Activated naive CD4-positive, alpha-beta T cell treated with anti-CD3 and anti-CD28 coated beads for 36 hours (primary cell): ENCODE results near the gene KAT2A. TPM values are rescaled to one million over a fixed set of nuclear protein-coding genes. Genes with fewer than 3 reads are reported as not detected.
"Not testable (repeated sequence)": the region's sequence is repeated elsewhere in the genome, so short reads cannot be mapped to it uniquely, and the experiment has no call there.

Experiments used
- CTCF ChIA-PET: fragments of 350-600 bp; sonication (Branson Sonifier 250); formaldehyde crosslinking; loops from one replicate; lab custom pipeline; 2021; ENCODE audit warnings: antibody characterized with exemption; lab: Charles Lee
- DNase-seq: peaks from one replicate; pipeline ENCODE4 v3.0.0-alpha.2; 2020
- H3K27ac Mint-ChIP-seq: one replicate; pipeline ENCODE4 v1.8.0; 2021; ENCODE audit warnings: mild to moderate bottlenecking, mixed read lengths
- H3K27me3 Mint-ChIP-seq: one replicate; pipeline ENCODE4 v1.8.0; 2021; ENCODE audit warnings: low read depth, mixed read lengths
- H3K36me3 Mint-ChIP-seq: one replicate; pipeline ENCODE4 v1.8.0; 2021; ENCODE audit warnings: low read depth, mixed read lengths
- H3K4me1 Mint-ChIP-seq: one replicate; pipeline ENCODE4 v1.8.0; 2021; ENCODE audit warnings: low read depth, mixed read lengths
- H3K4me3 Mint-ChIP-seq: one replicate; pipeline ENCODE4 v1.8.0; 2021; ENCODE audit warnings: mild to moderate bottlenecking, moderate library complexity, mixed read lengths
- H3K9me3 Mint-ChIP-seq: one replicate; pipeline ENCODE4 v1.8.0; 2021; ENCODE audit warnings: mixed read lengths
- intact Hi-C: fragments of 100-400 bp; cut with micrococcal nuclease; formaldehyde crosslinking; loops from one replicate; pipeline ENCODE4 v1.15.1; 2023
- total RNA-seq, 2 experiments: library from RNA; stranded (reverse); gene quantifications; one replicate each; pipeline ENCODE4 v1.2.3, GENCODE V29; 2021

KAT2A gene
- total RNA-seq, 2 experiments from 2014 or later = 57.3 to 59.0 TPM

DNA sequence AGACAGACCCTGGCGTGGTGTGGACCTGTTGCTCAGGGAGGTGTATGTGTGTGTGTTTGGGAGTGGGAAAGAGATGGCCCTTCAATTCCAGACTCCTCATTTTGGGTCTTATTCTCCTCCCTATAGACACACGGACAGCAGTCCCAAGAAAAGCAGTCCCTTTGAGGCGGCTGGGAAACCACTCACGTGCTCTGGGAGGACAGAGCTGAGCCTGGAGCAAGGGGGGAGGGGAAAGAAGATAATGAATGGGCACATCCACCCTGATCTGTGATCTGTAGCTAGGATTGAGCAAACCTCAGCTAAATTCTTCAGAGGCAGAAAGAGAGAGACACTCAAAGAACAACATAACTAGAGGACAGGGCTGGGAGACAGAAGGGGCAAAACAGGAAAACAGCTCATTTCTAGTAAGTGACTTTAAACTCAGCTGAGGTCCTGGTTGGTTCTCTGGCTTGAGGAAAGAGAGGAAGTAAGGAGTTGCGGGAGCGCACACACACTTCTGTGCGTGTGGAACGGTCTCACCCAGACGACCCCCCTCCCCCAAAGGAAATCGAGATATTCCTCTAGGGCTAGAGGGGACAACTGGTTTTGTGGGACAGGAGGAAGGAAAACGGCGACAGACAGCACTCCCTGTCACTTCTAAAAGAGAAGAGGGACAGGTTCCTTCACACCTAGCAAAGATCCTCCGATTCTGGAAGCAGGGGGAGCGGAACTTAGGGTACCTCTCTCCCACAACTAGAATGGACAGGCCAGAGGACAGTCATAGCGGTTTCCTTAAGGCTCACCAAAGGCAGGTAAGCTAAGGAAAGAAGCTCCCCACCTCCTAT lies 33.0 kb upstream of the KAT2A start:
- Mint-ChIP-seq H3K4me1 (peaks cover 39% of the 10 kb centered on the region), H3K36me3 (peaks cover 8% of the 10 kb centered on the region), H3K27ac (peak overlapping the region; percentile 87), H3K9me3 (no peaks in the 10 kb centered on the region), H3K4me3 (peak overlapping the region; percentile 83), H3K27me3 (no peaks in the 10 kb centered on the region)
- CTCF ChIA-PET = interaction anchor here (0.6 to 0.7 kb wide), 2 partner anchors 28 to 32 kb away, joined by 3 to 4 read pairs; no protein-coding TSS in a partner anchor
- intact Hi-C loops = loop anchor here (2.0 kb wide), 2 partner anchors 27 to 41 kb away; partner anchors contain the start of genes DHX58 and KCNH4
- no peak for DNase-seq

DNA sequence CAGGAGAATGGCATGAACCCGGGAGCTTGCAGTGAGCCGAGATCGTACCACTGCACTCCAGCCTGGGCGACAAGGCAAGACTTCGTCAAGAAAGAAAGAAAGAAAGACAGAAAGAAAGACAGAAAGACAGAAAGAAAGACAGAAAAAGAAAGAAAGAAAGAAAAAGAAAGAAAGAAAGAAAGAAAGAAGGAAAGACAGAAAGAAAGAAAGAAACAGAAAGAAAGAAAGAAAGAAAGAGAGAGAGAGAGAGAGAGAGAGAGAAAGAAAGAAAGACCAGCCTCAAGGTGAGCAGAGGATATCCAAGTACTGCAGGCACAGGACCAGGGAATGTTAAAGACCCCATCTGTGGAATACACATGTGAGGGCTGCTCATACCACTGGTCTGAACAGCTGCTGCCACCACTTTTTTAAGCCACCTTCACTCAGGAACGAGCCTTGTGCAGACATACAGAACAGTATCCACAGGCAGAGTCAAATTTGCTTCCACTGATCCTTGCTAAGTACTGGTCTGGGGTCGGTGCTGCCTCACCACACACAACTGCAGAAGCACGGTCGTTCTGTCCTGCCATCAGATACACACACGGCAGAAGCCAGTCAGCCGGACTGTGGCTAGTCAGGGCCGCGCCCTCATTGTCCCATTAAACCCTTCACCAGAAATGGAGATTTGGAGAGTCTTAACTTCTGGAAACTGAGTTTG lies 25.9 kb upstream of the KAT2A start:
- no peak for DNase-seq
- CTCF ChIA-PET = no interaction called here
- no peak overlapping the region for H3K4me3 Mint-ChIP-seq
- H3K27me3 Mint-ChIP-seq = no peaks in the 10 kb centered on the region
- intact Hi-C loops = no loop called here
- peaks cover 28% of the 10 kb centered on the region for H3K4me1 Mint-ChIP-seq
- H3K27ac Mint-ChIP-seq = no peak overlapping the region
- H3K9me3 Mint-ChIP-seq = no peaks in the 10 kb centered on the region
- H3K36me3 Mint-ChIP-seq = peaks cover 4% of the 10 kb centered on the region

DNA sequence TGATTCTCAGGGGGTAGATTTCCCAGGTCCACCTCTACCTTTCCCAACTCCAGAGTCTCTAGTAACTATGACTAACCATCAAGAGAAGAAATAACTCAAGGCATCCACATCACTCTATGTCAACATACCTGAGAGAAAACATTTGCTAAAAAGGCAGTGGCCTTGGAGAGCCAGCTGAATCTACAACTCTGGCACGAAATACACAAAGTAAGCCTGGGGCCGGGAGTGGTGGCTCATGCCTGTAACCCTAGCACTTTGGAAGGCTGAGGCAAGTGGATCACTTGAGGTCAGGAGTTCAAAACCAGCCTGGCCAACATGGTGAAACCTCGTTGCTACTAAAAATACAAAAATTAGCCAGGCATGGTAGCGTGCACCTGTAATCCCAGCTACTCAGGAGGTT lies 22.0 kb upstream of the KAT2A start:
- DNase-seq, H3K27ac Mint-ChIP-seq, H3K36me3 Mint-ChIP-seq, H3K27me3 Mint-ChIP-seq, H3K4me3 Mint-ChIP-seq, H3K9me3 Mint-ChIP-seq, intact Hi-C loops: not testable (repeated sequence)
- CTCF ChIA-PET = interaction anchor here (0.6 to 1.4 kb wide), 2 partner anchors 14 to 25 kb away, joined by 3 read pairs; no protein-coding TSS in a partner anchor
- H3K4me1 Mint-ChIP-seq = peaks cover 34% of the 10 kb centered on the region

DNA sequence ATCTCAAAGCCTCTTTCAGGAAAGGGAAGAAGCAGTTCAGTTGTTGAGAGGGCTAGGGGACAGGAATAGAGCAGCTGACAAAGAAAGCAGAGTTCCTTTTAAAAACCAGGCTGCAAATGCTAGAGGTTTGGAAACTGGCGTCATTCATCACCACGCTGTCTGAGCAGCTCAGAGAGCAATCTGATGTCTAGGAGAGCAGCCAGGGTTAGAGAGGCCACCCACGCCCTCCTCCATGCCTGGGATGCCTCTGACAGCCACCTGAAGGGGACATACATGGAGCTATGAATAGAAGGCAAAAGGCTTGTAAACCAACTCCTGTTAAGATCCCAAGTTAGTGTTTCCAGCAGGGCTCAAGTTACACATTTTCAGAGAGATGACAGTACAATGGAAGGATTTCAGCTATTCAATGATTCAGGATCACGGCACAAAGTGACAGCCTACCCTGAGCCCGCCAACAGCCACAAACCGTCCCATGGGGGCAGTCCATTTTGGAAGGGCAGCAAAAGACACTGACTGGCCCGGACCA lies 21.3 kb upstream of the KAT2A start:
- H3K27me3 Mint-ChIP-seq = no peaks in the 10 kb centered on the region
- H3K27ac Mint-ChIP-seq = no peak overlapping the region
- no peak for DNase-seq
- H3K9me3 Mint-ChIP-seq = no peaks in the 10 kb centered on the region
- no peak overlapping the region for H3K4me3 Mint-ChIP-seq
- peaks cover 36% of the 10 kb centered on the region for H3K4me1 Mint-ChIP-seq
- CTCF ChIA-PET = no interaction called here
- H3K36me3 Mint-ChIP-seq = peaks cover 5% of the 10 kb centered on the region
- intact Hi-C loops = no loop called here

DNA sequence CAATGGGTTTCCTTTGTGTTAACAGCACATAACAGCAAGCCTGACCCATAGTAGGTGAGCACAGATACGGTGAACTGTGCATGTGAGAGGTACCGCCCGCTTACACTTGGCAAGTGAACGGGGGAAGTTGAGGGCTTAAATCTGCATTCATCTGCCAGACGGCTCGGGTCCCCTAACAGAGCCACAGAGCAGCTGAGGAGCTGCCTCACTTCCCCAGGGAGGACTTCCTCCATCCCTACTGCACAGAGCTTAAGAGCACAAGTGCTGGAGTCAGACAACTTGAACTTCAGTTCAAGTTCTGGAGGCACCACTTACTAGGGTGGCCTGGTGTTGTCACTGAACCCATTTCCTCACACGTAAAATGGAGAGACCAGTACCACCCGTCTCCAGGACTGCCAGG lies 20.2 kb upstream of the KAT2A start:
- no peak for DNase-seq
- H3K4me1 Mint-ChIP-seq = peaks cover 44% of the 10 kb centered on the region
- H3K4me3 Mint-ChIP-seq = no peak overlapping the region
- intact Hi-C loops = no loop called here
- no peaks in the 10 kb centered on the region for H3K9me3 Mint-ChIP-seq
- no peaks in the 10 kb centered on the region for H3K27me3 Mint-ChIP-seq
- H3K36me3 Mint-ChIP-seq = peaks cover 6% of the 10 kb centered on the region
- CTCF ChIA-PET = interaction anchor here (0.9 kb wide), 1 partner anchor 74 kb away, joined by 4 read pairs; no protein-coding TSS in a partner anchor
- no peak overlapping the region for H3K27ac Mint-ChIP-seq

DNA sequence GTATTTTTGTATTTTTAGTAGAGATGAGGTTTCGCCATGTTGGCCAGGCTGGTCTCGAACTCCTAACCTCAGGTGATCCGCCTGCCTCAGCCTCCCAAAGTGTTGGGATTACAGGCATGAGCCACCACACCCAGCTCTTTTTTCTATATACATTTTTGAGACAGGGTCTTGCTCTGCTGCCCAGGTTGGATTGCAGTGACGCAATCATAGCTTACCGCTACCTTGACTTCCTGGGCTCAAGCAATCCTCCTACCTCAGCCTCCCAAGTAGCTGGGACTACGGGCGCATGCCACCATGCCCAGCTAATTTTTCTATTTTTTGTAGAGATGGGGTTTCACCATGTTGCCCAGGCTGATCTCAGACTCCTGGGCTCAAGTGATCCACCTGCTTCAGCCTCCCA lies 19.5 kb upstream of the KAT2A start:
- DNase-seq, H3K9me3 Mint-ChIP-seq, H3K36me3 Mint-ChIP-seq, intact Hi-C loops, H3K27ac Mint-ChIP-seq, H3K27me3 Mint-ChIP-seq, H3K4me3 Mint-ChIP-seq: not testable (repeated sequence)
- CTCF ChIA-PET = interaction anchor here (0.9 kb wide), 1 partner anchor 73 kb away, joined by 4 read pairs; no protein-coding TSS in a partner anchor
- peaks cover 51% of the 10 kb centered on the region for H3K4me1 Mint-ChIP-seq

DNA sequence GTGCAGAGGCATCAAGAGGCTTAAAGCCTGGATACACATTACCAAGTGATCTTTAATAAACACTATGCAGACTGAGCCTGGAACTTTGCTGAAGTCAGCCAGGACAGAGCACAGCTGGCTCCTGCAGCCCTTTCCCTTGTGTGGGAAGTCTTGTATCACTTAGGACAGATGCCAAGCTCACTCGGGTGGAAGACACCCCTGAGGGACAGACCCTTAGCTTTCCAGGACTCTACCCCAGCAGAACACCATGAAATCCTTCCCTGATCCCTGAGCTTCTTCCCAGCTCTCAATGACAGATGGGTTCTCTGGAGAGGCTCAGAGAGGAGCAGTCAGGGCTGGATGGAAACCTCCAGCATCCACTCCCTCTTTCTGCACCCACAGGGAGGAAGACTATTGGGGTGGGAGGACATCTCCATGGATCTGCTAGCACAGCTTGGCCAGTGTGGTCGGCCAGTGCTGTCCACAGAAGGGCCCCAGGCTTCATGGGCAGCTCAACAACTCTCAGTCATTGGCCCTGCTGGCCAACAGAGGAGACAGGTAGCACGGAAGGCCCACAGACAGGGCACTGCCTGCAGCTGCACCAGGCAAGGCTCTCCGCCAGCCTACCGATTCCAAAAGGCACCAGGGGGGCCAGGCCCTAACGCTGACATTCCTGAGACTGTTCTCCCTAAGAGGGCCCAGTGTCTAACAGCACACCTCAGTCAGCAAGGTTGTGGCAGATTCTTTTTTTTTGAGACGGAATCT lies 17.8 kb upstream of the KAT2A start:
- CTCF ChIA-PET = no interaction called here
- DNase-seq = no peak
- Mint-ChIP-seq H3K4me1 (peaks cover 64% of the 10 kb centered on the region), H3K4me3 (no peak overlapping the region), H3K27me3 (no peaks in the 10 kb centered on the region), H3K27ac (no peak overlapping the region), H3K36me3 (peaks cover 6% of the 10 kb centered on the region), H3K9me3 (no peaks in the 10 kb centered on the region)
- intact Hi-C loops = no loop called here

DNA sequence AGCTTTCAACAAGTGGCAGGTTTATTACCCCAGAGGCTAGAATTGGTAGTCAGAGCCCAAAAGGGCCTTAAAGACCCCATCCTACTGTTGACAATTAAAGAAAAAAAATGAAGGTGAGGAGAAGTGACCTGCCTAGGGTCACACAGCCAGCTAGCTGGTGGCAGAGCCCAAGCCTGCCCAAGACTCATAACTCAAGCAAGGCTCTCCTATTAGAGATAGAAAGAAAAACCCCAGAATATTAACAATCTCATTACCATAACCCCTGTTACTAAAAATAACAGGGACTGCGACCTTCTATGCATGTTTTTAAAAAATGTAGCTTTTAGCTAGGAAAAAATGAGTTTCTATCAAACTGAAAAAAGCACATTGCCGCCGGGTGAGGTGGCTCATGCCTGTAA lies 15.5 kb upstream of the KAT2A start:
- intact Hi-C loops = no loop called here

DNA sequence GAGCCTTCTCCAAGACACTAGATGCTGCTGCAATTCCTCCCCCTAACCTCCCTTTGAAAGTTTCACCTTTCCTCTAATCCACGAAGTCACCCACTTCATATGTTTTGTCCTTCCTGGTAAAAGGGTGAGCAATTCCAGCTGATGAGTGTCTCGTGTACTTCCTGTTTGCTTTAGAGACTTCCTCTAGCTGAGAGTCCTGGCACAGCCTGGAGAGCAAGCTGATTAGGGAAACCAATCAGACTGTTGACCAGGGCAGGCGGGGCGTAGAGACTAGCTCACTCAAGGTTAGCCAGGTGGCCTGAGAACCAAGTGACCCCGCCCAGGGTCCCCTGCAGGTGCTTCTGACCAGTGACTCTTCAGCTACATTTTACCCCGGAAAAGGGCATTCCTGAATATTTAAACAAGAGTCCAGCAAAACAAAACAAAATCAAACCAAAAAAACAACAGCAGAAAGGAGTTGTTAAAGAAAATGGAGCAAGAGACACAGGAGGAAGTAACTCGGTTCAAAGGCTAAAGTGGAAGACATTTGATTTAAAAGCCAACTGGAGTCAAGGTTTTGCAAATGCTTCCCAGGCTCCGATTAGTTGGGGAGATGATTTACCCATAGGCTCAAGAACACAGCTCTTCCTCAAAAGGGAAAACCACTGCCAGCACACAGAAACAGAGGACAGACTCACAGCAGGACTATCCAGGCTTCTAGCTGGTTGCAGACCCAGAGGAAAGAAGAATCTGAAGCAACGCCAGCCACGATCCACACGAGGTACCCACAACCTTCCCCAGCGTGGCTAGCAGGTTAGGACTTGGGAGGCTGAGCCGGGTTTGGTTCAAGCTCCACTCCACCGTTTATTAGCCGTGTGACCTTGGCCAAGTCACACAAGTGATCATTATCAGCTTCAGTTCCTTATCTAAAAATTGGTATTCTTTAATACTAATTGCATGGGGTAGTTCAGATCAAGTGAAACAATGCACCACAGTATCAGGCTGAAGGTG lies 14.8 kb upstream of the KAT2A start:
- intact Hi-C loops = no loop called here
- Mint-ChIP-seq H3K36me3 (peaks cover 4% of the 10 kb centered on the region), H3K9me3 (no peaks in the 10 kb centered on the region), H3K27ac (peak overlapping the region; percentile 25), H3K4me1 (peaks cover 71% of the 10 kb centered on the region), H3K4me3 (no peak overlapping the region), H3K27me3 (no peaks in the 10 kb centered on the region)
- DNase-seq = no peak
- CTCF ChIA-PET = interaction anchor here (0.6 to 1.4 kb wide), 6 partner anchors 16 to 306 kb away, joined by 3 to 4 read pairs (median 4); no protein-coding TSS in a partner anchor

More for the DNA sequence above, 15.5 kb upstream of the KAT2A start:
- Mint-ChIP-seq H3K27me3 (no peaks in the 10 kb centered on the region), H3K4me1 (peaks cover 73% of the 10 kb centered on the region), H3K36me3 (peaks cover 5% of the 10 kb centered on the region), H3K4me3 (no peak overlapping the region), H3K27ac (peak overlapping the region; percentile 13), H3K9me3 (no peaks in the 10 kb centered on the region)
- DNase-seq = no peak
- CTCF ChIA-PET = interaction anchor here (0.6 to 1.3 kb wide), 6 partner anchors 12 to 305 kb away, joined by 3 to 4 read pairs (median 3); no protein-coding TSS in a partner anchor

DNA sequence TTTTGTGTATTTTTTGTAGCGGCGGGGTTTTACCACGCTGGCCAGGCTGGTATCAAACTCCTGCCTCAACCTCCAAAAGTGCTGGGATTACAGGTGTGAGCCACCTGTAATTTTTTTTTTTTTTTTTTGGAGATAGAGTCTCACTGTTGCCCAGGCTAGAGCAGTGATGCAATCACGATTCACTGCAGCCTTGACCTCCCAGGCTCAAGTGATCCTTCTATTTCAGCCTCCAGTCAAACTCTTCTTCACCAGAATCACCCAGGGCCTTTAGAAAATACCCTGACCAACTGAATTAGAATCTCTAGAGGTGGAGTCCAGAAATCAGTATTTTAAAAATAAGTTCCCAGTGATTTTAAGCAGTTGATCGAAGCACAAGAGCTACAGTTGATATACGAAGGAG lies 14.0 kb upstream of the KAT2A start:
- H3K36me3 Mint-ChIP-seq = peaks cover 3% of the 10 kb centered on the region
- intact Hi-C loops = no loop called here
- CTCF ChIA-PET = interaction anchor here (1.4 kb wide), 1 partner anchor 15 kb away, joined by 4 read pairs; no protein-coding TSS in a partner anchor
- H3K4me3 Mint-ChIP-seq = no peak overlapping the region
- H3K27ac Mint-ChIP-seq = no peak overlapping the region
- H3K9me3 Mint-ChIP-seq = no peaks in the 10 kb centered on the region
- no peaks in the 10 kb centered on the region for H3K27me3 Mint-ChIP-seq
- DNase-seq = no peak
- H3K4me1 Mint-ChIP-seq = peaks cover 70% of the 10 kb centered on the region
